Naive B cell (primary cell): ENCODE data around the gene APBA2. TPM values are rescaled to one million over a fixed set of nuclear protein-coding genes. Genes with fewer than 3 reads are reported as not detected.

ENCODE experiments used
- ATAC-seq, 2 donors: fragments of 150-1000 bp; cut with Tn5 transposase; 2 replicates each; pipeline ENCODE4 v1.10.0; 2021; ENCODE audit warnings: low read depth in 2 of 2, mild to moderate bottlenecking in 2 of 2, moderate library complexity in 2 of 2
- DNase-seq: peaks from one replicate; pipeline ENCODE4 v3.0.0; 2022
- H3K27ac Mint-ChIP-seq, 6 donors: one replicate each; pipeline ENCODE4 v1.8.0; 2020 to 2022; ENCODE audit warnings: mild to moderate bottlenecking in 6 of 6, mixed read lengths in 6 of 6, moderate library complexity in 5 of 6, inconsistent platforms in 2 of 6
- H3K27me3 Mint-ChIP-seq, 3 donors: one replicate each; pipeline ENCODE4 v1.8.0; 2021 to 2022; ENCODE audit warnings: mixed read lengths in 3 of 3, mild to moderate bottlenecking in 1 of 3
- H3K36me3 Mint-ChIP-seq, 2 donors: one replicate each; pipeline ENCODE4 v1.8.0; 2020 to 2022; ENCODE audit warnings: mixed read lengths in 2 of 2, inconsistent platforms in 1 of 2, mild to moderate bottlenecking in 1 of 2
- H3K4me1 Mint-ChIP-seq, 3 donors: one replicate each; pipeline ENCODE4 v1.8.0; 2020 to 2022; ENCODE audit warnings: mixed read lengths in 3 of 3, inconsistent platforms in 1 of 3, mild to moderate bottlenecking in 1 of 3, moderate library complexity in 1 of 3
- H3K4me3 Mint-ChIP-seq, 8 donors: one replicate each; pipeline ENCODE4 v1.8.0; 2020 to 2022; ENCODE audit warnings: mild to moderate bottlenecking in 8 of 8, mixed read lengths in 8 of 8, moderate library complexity in 8 of 8, inconsistent platforms in 2 of 8
- H3K9me3 Mint-ChIP-seq, 7 donors: one replicate each; pipeline ENCODE4 v1.8.0; 2020 to 2022; ENCODE audit warnings: mixed read lengths in 7 of 7, mild to moderate bottlenecking in 5 of 7, inconsistent platforms in 2 of 7, moderate library complexity in 1 of 7
- polyA plus RNA-seq, 6 donors: library from polyadenylated mRNA; unstranded; fragments of 300-500 nt; fragmentation: Illumina TruSeq; gene quantifications; one replicate each; pipeline ENCODE4 v1.2.3, GENCODE V29; 2021; ENCODE audit warnings: low read depth in 6 of 6

The APBA2 gene
- polyA plus RNA-seq, 6 donors from 2014 or later: 0.30 to 0.36 TPM; not detected in 4

GRCh38 chr15:28978011-28978378, 92.2 kb downstream of the APBA2 start:
- no peak for DNase-seq
- Mint-ChIP-seq H3K9me3 (no peaks in the 10 kb centered on the region), H3K4me3 (no peak overlapping the region), H3K36me3 (no peaks in the 10 kb centered on the region), H3K27ac (no peak overlapping the region), H3K27me3 (peaks cover 8 to 14% (median 13%) of the 10 kb centered on the region in 3 donors), H3K4me1 (no peaks in the 10 kb centered on the region)
- ATAC-seq: no peak

- Mint-ChIP-seq H3K36me3 (no peaks in the 10 kb centered on the region), H3K4me3 (no peak overlapping the region), H3K9me3 (no peaks in the 10 kb centered on the region), H3K27ac (no peak overlapping the region), H3K27me3 (peaks cover 8 to 14% (median 13%) of the 10 kb centered on the region in 3 donors), H3K4me1 (no peaks in the 10 kb centered on the region)
- ATAC-seq (no peak), DNase-seq (no peak)
Observed at GRCh38 chr15:28978661-28979060, 92.9 kb downstream of the APBA2 start.

GRCh38 chr15:28979208-28979841, 93.6 kb downstream of the APBA2 start:
- DNase-seq (no peak), ATAC-seq (no peak)
- peaks cover 8 to 14% (median 13%) of the 10 kb centered on the region in 3 donors for H3K27me3 Mint-ChIP-seq
- H3K4me3 Mint-ChIP-seq: no peak overlapping the region
- H3K9me3 Mint-ChIP-seq: no peaks in the 10 kb centered on the region
- H3K4me1 Mint-ChIP-seq: no peaks in the 10 kb centered on the region
- H3K36me3 Mint-ChIP-seq: no peaks in the 10 kb centered on the region
- no peak overlapping the region for H3K27ac Mint-ChIP-seq

- Mint-ChIP-seq H3K4me3 (no peak overlapping the region), H3K9me3 (no peaks in the 10 kb centered on the region), H3K27me3 (peaks cover 8 to 14% (median 13%) of the 10 kb centered on the region in 3 donors), H3K36me3 (no peaks in the 10 kb centered on the region), H3K4me1 (peaks cover 0 to 2% (median 0%) of the 10 kb centered on the region in 3 donors), H3K27ac (no peak overlapping the region)
- ATAC-seq: no peak
- DNase-seq: no peak
Observed at GRCh38 chr15:28980709-28981350, 95.1 kb downstream of the APBA2 start.

- H3K36me3 Mint-ChIP-seq: no peaks in the 10 kb centered on the region
- DNase-seq: no peak
- H3K27me3 Mint-ChIP-seq: peaks cover 8 to 14% (median 13%) of the 10 kb centered on the region in 3 donors
- H3K4me3 Mint-ChIP-seq: no peak overlapping the region
- ATAC-seq: no peak
- no peaks in the 10 kb centered on the region for H3K9me3 Mint-ChIP-seq
- no peak overlapping the region for H3K27ac Mint-ChIP-seq
- peaks cover 0 to 2% (median 0%) of the 10 kb centered on the region in 3 donors for H3K4me1 Mint-ChIP-seq
Observed at GRCh38 chr15:28981351-28981720, 95.6 kb downstream of the APBA2 start.

- ATAC-seq (no peak), DNase-seq (no peak)
- H3K4me3 Mint-ChIP-seq: no peak overlapping the region
- peaks cover 0 to under 1% (median 0%) of the 10 kb centered on the region in 7 donors for H3K9me3 Mint-ChIP-seq
- no peaks in the 10 kb centered on the region for H3K36me3 Mint-ChIP-seq
- peaks cover 4 to 14% (median 13%) of the 10 kb centered on the region in 3 donors for H3K27me3 Mint-ChIP-seq
- no peak overlapping the region for H3K27ac Mint-ChIP-seq
- peaks cover 0 to 2% (median 0%) of the 10 kb centered on the region in 3 donors for H3K4me1 Mint-ChIP-seq
Observed at GRCh38 chr15:28981921-28982320, 96.1 kb downstream of the APBA2 start.

GRCh38 chr15:28982886-28983285, 97.1 kb downstream of the APBA2 start:
- Mint-ChIP-seq H3K36me3 (no peaks in the 10 kb centered on the region), H3K9me3 (peaks cover 0 to 9% (median 1%) of the 10 kb centered on the region in 7 donors), H3K27ac (no peak overlapping the region), H3K4me1 (peaks cover 0 to 2% (median 0%) of the 10 kb centered on the region in 3 donors), H3K27me3 (peaks cover 3 to 12% (median 9%) of the 10 kb centered on the region in 3 donors), H3K4me3 (no peak overlapping the region)
- DNase-seq: no peak
- ATAC-seq: no peak

GRCh38 chr15:28983432-28984311, 97.9 kb downstream of the APBA2 start:
- ATAC-seq (no peak), DNase-seq (no peak)
- Mint-ChIP-seq H3K27ac (no peak overlapping the region), H3K4me3 (no peak overlapping the region), H3K27me3 (peaks cover 3 to 8% (median 7%) of the 10 kb centered on the region in 3 donors), H3K9me3 (peaks cover 0 to 11% (median 1%) of the 10 kb centered on the region in 7 donors), H3K4me1 (peaks cover 0 to 2% (median 0%) of the 10 kb centered on the region in 3 donors), H3K36me3 (no peaks in the 10 kb centered on the region)

GRCh38 chr15:28984421-28985315, 98.9 kb downstream of the APBA2 start:
- DNase-seq: no peak
- Mint-ChIP-seq H3K36me3 (no peaks in the 10 kb centered on the region), H3K9me3 (peaks cover 0 to 11% (median 1%) of the 10 kb centered on the region in 7 donors), H3K27ac (no peak overlapping the region), H3K4me3 (no peak overlapping the region), H3K27me3 (peaks cover 0 to 3% (median 0%) of the 10 kb centered on the region in 3 donors), H3K4me1 (peaks cover 0 to 2% (median 0%) of the 10 kb centered on the region in 3 donors)
- no peak for ATAC-seq

- H3K27ac Mint-ChIP-seq: peak overlapping the region in 1 of 6 donors; percentile 4
- H3K36me3 Mint-ChIP-seq: no peaks in the 10 kb centered on the region
- no peak for ATAC-seq
- H3K4me3 Mint-ChIP-seq: no peak overlapping the region
- peaks cover 0 to 11% (median 1%) of the 10 kb centered on the region in 7 donors for H3K9me3 Mint-ChIP-seq
- peaks cover 0 to 3% (median 0%) of the 10 kb centered on the region in 3 donors for H3K27me3 Mint-ChIP-seq
- H3K4me1 Mint-ChIP-seq: peaks cover 0 to 2% (median 0%) of the 10 kb centered on the region in 3 donors
- no peak for DNase-seq
Observed at GRCh38 chr15:28985316-28985645, 99.5 kb downstream of the APBA2 start.

GRCh38 chr15:28985691-28986090, 99.9 kb downstream of the APBA2 start:
- Mint-ChIP-seq H3K27me3 (peaks cover 0 to 3% (median 0%) of the 10 kb centered on the region in 3 donors), H3K27ac (no peak overlapping the region), H3K36me3 (no peaks in the 10 kb centered on the region), H3K9me3 (peaks cover 0 to 11% (median 1%) of the 10 kb centered on the region in 7 donors), H3K4me3 (no peak overlapping the region), H3K4me1 (peaks cover 0 to 2% (median 0%) of the 10 kb centered on the region in 3 donors)
- ATAC-seq (no peak), DNase-seq (no peak)

- no peak for DNase-seq
- ATAC-seq: no peak
- Mint-ChIP-seq H3K4me3 (no peak overlapping the region), H3K27ac (no peak overlapping the region), H3K9me3 (peaks cover 0 to 11% (median 1%) of the 10 kb centered on the region in 7 donors), H3K36me3 (no peaks in the 10 kb centered on the region), H3K4me1 (peaks cover 0 to 2% (median 0%) of the 10 kb centered on the region in 3 donors), H3K27me3 (peaks cover 0 to 3% (median 0%) of the 10 kb centered on the region in 3 donors)
Observed at GRCh38 chr15:28986108-28986507, 100.3 kb downstream of the APBA2 start.

GRCh38 chr15:28986726-28987125, 101.0 kb downstream of the APBA2 start:
- peaks cover 0 to 2% (median 0%) of the 10 kb centered on the region in 3 donors for H3K4me1 Mint-ChIP-seq
- H3K9me3 Mint-ChIP-seq: peaks cover 0 to 11% (median 1%) of the 10 kb centered on the region in 7 donors
- peaks cover 0 to 1% (median 0%) of the 10 kb centered on the region in 3 donors for H3K27me3 Mint-ChIP-seq
- no peak for ATAC-seq
- no peaks in the 10 kb centered on the region for H3K36me3 Mint-ChIP-seq
- no peak overlapping the region for H3K27ac Mint-ChIP-seq
- no peak for DNase-seq
- H3K4me3 Mint-ChIP-seq: no peak overlapping the region
